ENCODE data around the gene NFATC2.

- TF ChIP-seq CTCF (IDR thresholded peaks at IDR 0.05; ENCODE audit: insufficient read depth, low read length), result no peak
- no peak for TF ChIP-seq GABPA (IDR thresholded peaks at IDR 0.05; ENCODE audit: low read depth)
- no peak for TF ChIP-seq POLR2AphosphoS5 (IDR thresholded peaks at IDR 0.05; ENCODE audit: low read depth)
- no peak for TF ChIP-seq SPI1 (IDR thresholded peaks at IDR 0.05; ENCODE audit: borderline replicate concordance, low read depth)
These were observed 157.6 kb downstream of the NFATC2 start for GRCh38 chr20:51384875-51385274.

All from HL-60 (cell line).